ENCODE measurements around the gene CCL2. TPM values are rescaled to one million over a fixed set of nuclear protein-coding genes. Genes with fewer than 3 reads are reported as not detected.

CCL2 gene
- total RNA-seq, 1 experiment from 2014 or later = not detected

GRCh38 chr17:34259146-34259545 is 4.1 kb downstream of the CCL2 start:
- Histone ChIP-seq H4K20me1 (ENCODE audit: insufficient read depth, low read depth, low read length) (no peaks in the 10 kb centered on the region), H3K27me3 (ENCODE audit: low read length) (no peaks in the 10 kb centered on the region), H2AFZ (ENCODE audit: low read length) (no peak overlapping the region), H3K9ac (ENCODE audit: low read length) (no peak overlapping the region), H3K4me2 (ENCODE audit: low read depth, low read length, poor library complexity, severe bottlenecking) (no peak overlapping the region), H3K9me3 (ENCODE audit: low read length) (no peaks in the 10 kb centered on the region), H3K4me1 (ENCODE audit: low read length) (no peaks in the 10 kb centered on the region), H3K36me3 (ENCODE audit: insufficient read depth, low read length) (no peaks in the 10 kb centered on the region), H3K4me3 (ENCODE audit: low read length) (no peak overlapping the region), H3K27ac (ENCODE audit: low read length) (no peak overlapping the region), H3K79me2 (ENCODE audit: low read length) (no peaks in the 10 kb centered on the region), H3K9me2 (replicated peaks; ENCODE audit: insufficient read depth, low read length) (no peaks in the 10 kb centered on the region)
- no peak for DNase-seq

- no peaks in the 10 kb centered on the region for H3K9me3 ChIP-seq (ENCODE audit: low read length)
- H4K20me1 ChIP-seq (ENCODE audit: insufficient read depth, low read depth, low read length) = no peaks in the 10 kb centered on the region
- H2AFZ ChIP-seq (ENCODE audit: low read length) = no peak overlapping the region
- H3K4me1 ChIP-seq (ENCODE audit: low read length) = no peaks in the 10 kb centered on the region
- no peaks in the 10 kb centered on the region for H3K79me2 ChIP-seq (ENCODE audit: low read length)
- H3K36me3 ChIP-seq (ENCODE audit: insufficient read depth, low read length) = no peaks in the 10 kb centered on the region
- no peak overlapping the region for H3K4me2 ChIP-seq (ENCODE audit: low read depth, low read length, poor library complexity, severe bottlenecking)
- no peak overlapping the region for H3K9ac ChIP-seq (ENCODE audit: low read length)
- H3K27ac ChIP-seq (ENCODE audit: low read length) = no peak overlapping the region
- H3K9me2 ChIP-seq (replicated peaks; ENCODE audit: insufficient read depth, low read length) = no peaks in the 10 kb centered on the region
- H3K27me3 ChIP-seq (ENCODE audit: low read length) = no peaks in the 10 kb centered on the region
- H3K4me3 ChIP-seq (ENCODE audit: low read length) = no peak overlapping the region
- no peak for DNase-seq
These were observed 5.8 kb downstream of the CCL2 start for GRCh38 chr17:34260861-34261260.

- Histone ChIP-seq H3K9me2 (replicated peaks; ENCODE audit: insufficient read depth, low read length) (no peaks in the 10 kb centered on the region), H3K27me3 (ENCODE audit: low read length) (no peaks in the 10 kb centered on the region), H3K9ac (ENCODE audit: low read length) (no peak overlapping the region), H3K9me3 (ENCODE audit: low read length) (no peaks in the 10 kb centered on the region), H3K4me3 (ENCODE audit: low read length) (no peak overlapping the region), H3K79me2 (ENCODE audit: low read length) (no peaks in the 10 kb centered on the region), H3K4me2 (ENCODE audit: low read depth, low read length, poor library complexity, severe bottlenecking) (no peak overlapping the region), H3K4me1 (ENCODE audit: low read length) (no peaks in the 10 kb centered on the region), H4K20me1 (ENCODE audit: insufficient read depth, low read depth, low read length) (no peaks in the 10 kb centered on the region), H2AFZ (ENCODE audit: low read length) (no peak overlapping the region), H3K27ac (ENCODE audit: low read length) (no peak overlapping the region), H3K36me3 (ENCODE audit: insufficient read depth, low read length) (no peaks in the 10 kb centered on the region)
- DNase-seq = no peak
These were observed 6.7 kb downstream of the CCL2 start for GRCh38 chr17:34261568-34262337.

- no peak overlapping the region for H3K4me2 ChIP-seq (ENCODE audit: low read depth, low read length, poor library complexity, severe bottlenecking)
- no peaks in the 10 kb centered on the region for H3K79me2 ChIP-seq (ENCODE audit: low read length)
- no peak overlapping the region for H3K27ac ChIP-seq (ENCODE audit: low read length)
- H3K36me3 ChIP-seq (ENCODE audit: insufficient read depth, low read length) = no peaks in the 10 kb centered on the region
- H3K4me3 ChIP-seq (ENCODE audit: low read length) = no peak overlapping the region
- H3K4me1 ChIP-seq (ENCODE audit: low read length) = no peaks in the 10 kb centered on the region
- H3K27me3 ChIP-seq (ENCODE audit: low read length) = no peaks in the 10 kb centered on the region
- no peak overlapping the region for H3K9ac ChIP-seq (ENCODE audit: low read length)
- no peaks in the 10 kb centered on the region for H3K9me3 ChIP-seq (ENCODE audit: low read length)
- H2AFZ ChIP-seq (ENCODE audit: low read length) = no peak overlapping the region
- no peaks in the 10 kb centered on the region for H4K20me1 ChIP-seq (ENCODE audit: insufficient read depth, low read depth, low read length)
- no peak for DNase-seq
- H3K9me2 ChIP-seq (replicated peaks; ENCODE audit: insufficient read depth, low read length) = no peaks in the 10 kb centered on the region
These were observed 10.6 kb downstream of the CCL2 start for GRCh38 chr17:34265711-34266110.

GRCh38 chr17:34269969-34270368 is 14.9 kb downstream of the CCL2 start, which contains the start of gene CCL7:
Gene CCL7, plus strand, starts transcription at chr17:34270221. Its CDS starts 70 bp downstream, at chr17:34270291.
- Histone ChIP-seq H3K9ac (ENCODE audit: low read length) (no peak within 1 kb of the TSS), H3K4me2 (ENCODE audit: low read depth, low read length, poor library complexity, severe bottlenecking) (no peak within 1 kb of the TSS), H3K27ac (ENCODE audit: low read length) (no peak within 1 kb of the TSS)

GRCh38 chr17:34275881-34276280 is 20.8 kb downstream of the CCL2 start:
- no peak overlapping the region for H3K4me3 ChIP-seq (ENCODE audit: low read length)
- no peak for DNase-seq
- no peaks in the 10 kb centered on the region for H3K79me2 ChIP-seq (ENCODE audit: low read length)
- H3K4me1 ChIP-seq (ENCODE audit: low read length) = no peaks in the 10 kb centered on the region
- no peak overlapping the region for H2AFZ ChIP-seq (ENCODE audit: low read length)
- H3K4me2 ChIP-seq (ENCODE audit: low read depth, low read length, poor library complexity, severe bottlenecking) = no peak overlapping the region
- H3K27ac ChIP-seq (ENCODE audit: low read length) = no peak overlapping the region
- no peaks in the 10 kb centered on the region for H3K9me3 ChIP-seq (ENCODE audit: low read length)
- no peaks in the 10 kb centered on the region for H3K9me2 ChIP-seq (replicated peaks; ENCODE audit: insufficient read depth, low read length)
- H4K20me1 ChIP-seq (ENCODE audit: insufficient read depth, low read depth, low read length) = no peaks in the 10 kb centered on the region
- H3K9ac ChIP-seq (ENCODE audit: low read length) = no peak overlapping the region
- no peaks in the 10 kb centered on the region for H3K27me3 ChIP-seq (ENCODE audit: low read length)
- no peaks in the 10 kb centered on the region for H3K36me3 ChIP-seq (ENCODE audit: insufficient read depth, low read length)

More at GRCh38 chr17:34269969-34270368, 14.9 kb downstream of the CCL2 start, which contains the start of gene CCL7:
- no peaks in the 10 kb centered on the region for H3K9me3 ChIP-seq (ENCODE audit: low read length)
- H3K4me3 ChIP-seq (ENCODE audit: low read length) = no peak within 1 kb of the TSS
- no peaks in the 10 kb centered on the region for H3K9me2 ChIP-seq (replicated peaks; ENCODE audit: insufficient read depth, low read length)
- H3K36me3 ChIP-seq (ENCODE audit: insufficient read depth, low read length) = no peaks in the 10 kb centered on the region
- no peaks in the 10 kb centered on the region for H3K4me1 ChIP-seq (ENCODE audit: low read length)
- no peaks in the 10 kb centered on the region for H3K27me3 ChIP-seq (ENCODE audit: low read length)
- H4K20me1 ChIP-seq (ENCODE audit: insufficient read depth, low read depth, low read length) = no peaks in the 10 kb centered on the region
- no peak for DNase-seq
- no peak within 1 kb of the TSS for H2AFZ ChIP-seq (ENCODE audit: low read length)
- H3K79me2 ChIP-seq (ENCODE audit: low read length) = no peaks in the 10 kb centered on the region

- Histone ChIP-seq H4K20me1 (ENCODE audit: insufficient read depth, low read depth, low read length) (no peaks in the 10 kb centered on the region), H3K79me2 (ENCODE audit: low read length) (no peaks in the 10 kb centered on the region), H2AFZ (ENCODE audit: low read length) (no peak overlapping the region), H3K4me3 (ENCODE audit: low read length) (no peak overlapping the region), H3K4me2 (ENCODE audit: low read depth, low read length, poor library complexity, severe bottlenecking) (no peak overlapping the region), H3K9me2 (replicated peaks; ENCODE audit: insufficient read depth, low read length) (no peaks in the 10 kb centered on the region), H3K27ac (ENCODE audit: low read length) (no peak overlapping the region), H3K27me3 (ENCODE audit: low read length) (no peaks in the 10 kb centered on the region), H3K36me3 (ENCODE audit: insufficient read depth, low read length) (no peaks in the 10 kb centered on the region), H3K9ac (ENCODE audit: low read length) (no peak overlapping the region), H3K9me3 (ENCODE audit: low read length) (no peaks in the 10 kb centered on the region), H3K4me1 (ENCODE audit: low read length) (no peaks in the 10 kb centered on the region)
- DNase-seq = no peak
These were observed 21.7 kb downstream of the CCL2 start for GRCh38 chr17:34276826-34277225.

GRCh38 chr17:34283571-34283970 is 28.5 kb downstream of the CCL2 start:
- Histone ChIP-seq H3K27me3 (ENCODE audit: low read length) (no peaks in the 10 kb centered on the region), H3K4me2 (ENCODE audit: low read depth, low read length, poor library complexity, severe bottlenecking) (no peak overlapping the region), H3K9me2 (replicated peaks; ENCODE audit: insufficient read depth, low read length) (no peaks in the 10 kb centered on the region), H3K4me1 (ENCODE audit: low read length) (no peaks in the 10 kb centered on the region), H4K20me1 (ENCODE audit: insufficient read depth, low read depth, low read length) (no peaks in the 10 kb centered on the region), H2AFZ (ENCODE audit: low read length) (no peak overlapping the region), H3K36me3 (ENCODE audit: insufficient read depth, low read length) (no peaks in the 10 kb centered on the region), H3K4me3 (ENCODE audit: low read length) (no peak overlapping the region), H3K9me3 (ENCODE audit: low read length) (no peaks in the 10 kb centered on the region), H3K27ac (ENCODE audit: low read length) (no peak overlapping the region), H3K9ac (ENCODE audit: low read length) (no peak overlapping the region), H3K79me2 (ENCODE audit: low read length) (no peaks in the 10 kb centered on the region)
- DNase-seq = no peak
